ENCODE data around the gene TRERF1.

Gene TRERF1

DNA sequence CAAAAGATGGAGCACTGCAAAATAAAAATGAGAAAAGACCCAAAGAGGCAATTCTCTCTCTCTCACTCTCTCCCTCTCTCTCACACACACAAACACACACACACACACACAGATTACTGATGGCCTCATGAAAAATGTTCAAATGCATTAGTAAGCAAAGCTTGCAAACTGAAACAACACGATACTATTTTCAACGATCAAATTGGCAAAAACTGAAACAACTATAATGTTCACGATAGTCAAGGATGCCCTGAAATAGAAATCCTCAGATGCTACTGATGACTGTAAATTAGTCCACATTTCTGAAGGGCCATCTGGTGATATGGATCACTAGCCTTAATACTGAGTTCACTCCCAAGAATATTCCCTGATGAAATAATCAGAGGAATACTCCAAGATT is 100.8 kb downstream of the TRERF1 start:
- no peak overlapping the region for H3K27ac Mint-ChIP-seq
- no peak overlapping the region for H3K4me3 Mint-ChIP-seq
- intact Hi-C loops (cut with micrococcal nuclease) = no loop called here
- H3K9me3 Mint-ChIP-seq = no peaks in the 10 kb centered on the region
- peaks cover 41% of the 10 kb centered on the region for H3K4me1 Mint-ChIP-seq (ENCODE audit: low read depth)
- H3K36me3 Mint-ChIP-seq (ENCODE audit: low read depth) = peaks cover 73% of the 10 kb centered on the region
- no peaks in the 10 kb centered on the region for H3K27me3 Mint-ChIP-seq

DNA sequence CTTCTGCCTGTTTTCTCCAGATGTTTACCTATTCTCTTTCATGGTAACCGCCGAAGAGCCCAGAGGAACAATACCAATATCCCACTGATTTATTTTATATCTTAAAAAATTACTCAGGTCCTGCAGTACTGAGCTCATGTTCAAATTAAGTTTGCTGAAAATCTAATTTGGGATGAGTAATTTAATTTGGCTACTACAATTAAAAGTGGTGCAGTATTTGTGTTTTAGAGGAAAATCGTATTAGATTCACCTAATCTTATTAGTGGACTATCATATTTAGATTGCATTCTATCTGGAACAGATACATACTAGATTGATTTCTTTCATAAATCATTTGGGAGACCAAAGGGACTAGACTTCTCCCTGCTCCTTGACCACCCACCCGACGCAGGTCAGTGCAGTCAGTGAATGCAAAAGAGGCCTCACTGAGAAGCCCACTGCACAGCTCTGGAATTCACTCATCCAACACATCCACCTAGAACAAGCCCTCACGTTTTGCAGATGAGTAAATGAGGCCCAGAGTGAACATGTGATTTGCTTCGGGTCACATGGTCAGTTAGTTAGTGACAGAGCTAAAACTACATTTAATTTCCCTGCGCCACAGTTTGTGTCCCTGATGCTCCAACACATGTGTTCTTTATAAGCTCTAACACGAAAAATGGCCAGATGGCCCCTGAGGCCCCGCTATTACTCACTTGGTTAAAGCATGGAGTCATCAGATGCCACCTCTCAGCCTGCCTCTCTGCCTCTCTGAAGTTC is 101.8 kb downstream of the TRERF1 start:
- Mint-ChIP-seq H3K4me1 (ENCODE audit: low read depth) (peaks cover 43% of the 10 kb centered on the region), H3K9me3 (no peaks in the 10 kb centered on the region), H3K27me3 (no peaks in the 10 kb centered on the region), H3K4me3 (no peak overlapping the region), H3K27ac (peak overlapping the region; percentile 48), H3K36me3 (ENCODE audit: low read depth) (peaks cover 79% of the 10 kb centered on the region)
- intact Hi-C loops (cut with micrococcal nuclease) = no loop called here

DNA sequence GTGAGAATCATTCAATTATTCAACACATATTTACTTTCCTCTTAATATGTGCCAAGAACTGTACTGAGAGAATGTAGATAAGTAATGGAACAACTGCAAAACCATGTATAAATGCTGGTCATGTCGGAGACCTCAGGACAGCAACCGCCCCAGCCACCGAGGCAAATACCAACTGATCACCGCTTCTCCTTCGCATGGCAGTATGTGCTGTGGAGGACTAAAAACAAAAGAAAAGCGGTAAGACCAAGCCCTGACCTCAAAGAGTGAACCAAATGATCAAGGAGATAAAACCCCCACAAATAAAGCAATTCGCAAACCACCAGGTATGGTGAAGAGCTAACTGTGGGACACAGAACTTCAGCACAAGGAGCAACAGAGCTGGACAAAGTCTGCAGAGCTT is 104.3 kb downstream of the TRERF1 start:
- intact Hi-C loops (cut with micrococcal nuclease) = no loop called here
- Mint-ChIP-seq H3K27ac (no peak overlapping the region), H3K9me3 (no peaks in the 10 kb centered on the region), H3K27me3 (no peaks in the 10 kb centered on the region), H3K4me1 (ENCODE audit: low read depth) (peaks cover 58% of the 10 kb centered on the region), H3K36me3 (ENCODE audit: low read depth) (peaks cover 91% of the 10 kb centered on the region), H3K4me3 (no peak overlapping the region)

GRCh38 chr6:42345696-42346416 is 105.9 kb downstream of the TRERF1 start:
- Mint-ChIP-seq H3K4me3 (no peak overlapping the region), H3K4me1 (ENCODE audit: low read depth) (peaks cover 56% of the 10 kb centered on the region), H3K27me3 (no peaks in the 10 kb centered on the region), H3K27ac (peak overlapping the region; percentile 3), H3K36me3 (ENCODE audit: low read depth) (peaks cover 81% of the 10 kb centered on the region), H3K9me3 (no peaks in the 10 kb centered on the region)
- intact Hi-C loops (cut with micrococcal nuclease) = no loop called here

GRCh38 chr6:42344756-42345155 is 107.0 kb downstream of the TRERF1 start:
- H3K36me3 Mint-ChIP-seq (ENCODE audit: low read depth) = peaks cover 70% of the 10 kb centered on the region
- no peak overlapping the region for H3K27ac Mint-ChIP-seq
- peaks cover 53% of the 10 kb centered on the region for H3K4me1 Mint-ChIP-seq (ENCODE audit: low read depth)
- intact Hi-C loops (cut with micrococcal nuclease) = no loop called here
- H3K27me3 Mint-ChIP-seq = no peaks in the 10 kb centered on the region
- no peaks in the 10 kb centered on the region for H3K9me3 Mint-ChIP-seq
- no peak overlapping the region for H3K4me3 Mint-ChIP-seq

GRCh38 chr6:42341771-42342553 is 109.8 kb downstream of the TRERF1 start:
- Mint-ChIP-seq H3K36me3 (ENCODE audit: low read depth) (peaks cover 65% of the 10 kb centered on the region), H3K4me1 (ENCODE audit: low read depth) (peaks cover 63% of the 10 kb centered on the region), H3K27me3 (no peaks in the 10 kb centered on the region), H3K27ac (no peak overlapping the region), H3K4me3 (no peak overlapping the region), H3K9me3 (no peaks in the 10 kb centered on the region)
- intact Hi-C loops (cut with micrococcal nuclease) = no loop called here

- intact Hi-C loops (cut with micrococcal nuclease) = no loop called here
- Mint-ChIP-seq H3K27me3 (no peaks in the 10 kb centered on the region), H3K4me1 (ENCODE audit: low read depth) (peaks cover 63% of the 10 kb centered on the region), H3K27ac (no peak overlapping the region), H3K9me3 (no peaks in the 10 kb centered on the region), H3K36me3 (ENCODE audit: low read depth) (peaks cover 65% of the 10 kb centered on the region), H3K4me3 (no peak overlapping the region)
Measured at GRCh38 chr6:42341221-42341620, 110.5 kb downstream of the TRERF1 start.

GRCh38 chr6:42340511-42340910 is 111.2 kb downstream of the TRERF1 start:
- intact Hi-C loops (cut with micrococcal nuclease) = no loop called here
- H3K4me1 Mint-ChIP-seq (ENCODE audit: low read depth) = peaks cover 63% of the 10 kb centered on the region
- H3K36me3 Mint-ChIP-seq (ENCODE audit: low read depth) = peaks cover 65% of the 10 kb centered on the region
- H3K9me3 Mint-ChIP-seq = no peaks in the 10 kb centered on the region
- H3K27me3 Mint-ChIP-seq = no peaks in the 10 kb centered on the region
- H3K4me3 Mint-ChIP-seq = no peak overlapping the region
- H3K27ac Mint-ChIP-seq = no peak overlapping the region

DNA sequence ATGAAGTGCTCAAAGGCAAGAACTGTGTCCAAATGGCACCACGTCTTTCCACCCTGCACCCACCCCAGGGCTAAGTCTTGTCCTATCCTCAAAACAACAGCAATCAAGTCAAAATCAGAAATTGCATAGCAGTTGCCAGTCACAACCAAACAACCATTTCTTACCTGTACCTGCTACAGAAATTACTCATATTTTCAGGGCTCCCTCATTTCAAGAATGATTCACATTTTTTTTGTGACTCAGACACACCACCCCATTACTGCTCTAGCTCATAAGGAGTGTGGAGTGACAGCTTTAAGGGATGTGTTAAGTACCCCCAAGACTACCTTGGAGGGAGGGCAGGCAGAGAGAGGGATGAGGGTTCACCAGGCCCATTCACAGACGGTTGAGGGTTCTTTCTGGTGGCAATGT is 111.7 kb downstream of the TRERF1 start:
- intact Hi-C loops (cut with micrococcal nuclease) = no loop called here
- H3K4me3 Mint-ChIP-seq = no peak overlapping the region
- no peak overlapping the region for H3K27ac Mint-ChIP-seq
- no peaks in the 10 kb centered on the region for H3K9me3 Mint-ChIP-seq
- H3K4me1 Mint-ChIP-seq (ENCODE audit: low read depth) = peaks cover 68% of the 10 kb centered on the region
- peaks cover 64% of the 10 kb centered on the region for H3K36me3 Mint-ChIP-seq (ENCODE audit: low read depth)
- H3K27me3 Mint-ChIP-seq = no peaks in the 10 kb centered on the region

DNA sequence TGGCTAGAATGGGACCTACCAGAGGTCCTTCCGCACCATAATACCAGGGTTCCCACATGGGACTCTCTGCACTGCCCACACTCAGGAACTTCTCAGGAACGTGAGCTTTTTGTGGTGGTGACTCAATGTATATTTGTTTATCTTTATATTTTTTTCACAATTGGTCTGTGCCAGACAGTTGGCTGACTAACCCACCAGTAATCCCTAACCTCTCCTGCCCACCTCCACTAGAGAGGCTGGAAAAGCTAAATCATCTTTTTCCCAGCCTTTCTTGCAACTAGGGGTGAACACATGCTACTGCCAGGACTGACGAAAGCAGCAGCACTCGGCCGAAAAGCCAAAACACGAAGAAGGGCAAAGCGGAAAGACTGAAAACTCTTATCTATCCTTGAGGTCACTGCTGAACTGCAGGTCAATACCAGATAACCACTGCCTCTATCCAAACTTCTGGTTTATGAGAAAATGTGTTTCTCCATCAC is 112.9 kb downstream of the TRERF1 start:
- Mint-ChIP-seq H3K4me1 (ENCODE audit: low read depth) (peaks cover 66% of the 10 kb centered on the region), H3K27ac (no peak overlapping the region)

DNA sequence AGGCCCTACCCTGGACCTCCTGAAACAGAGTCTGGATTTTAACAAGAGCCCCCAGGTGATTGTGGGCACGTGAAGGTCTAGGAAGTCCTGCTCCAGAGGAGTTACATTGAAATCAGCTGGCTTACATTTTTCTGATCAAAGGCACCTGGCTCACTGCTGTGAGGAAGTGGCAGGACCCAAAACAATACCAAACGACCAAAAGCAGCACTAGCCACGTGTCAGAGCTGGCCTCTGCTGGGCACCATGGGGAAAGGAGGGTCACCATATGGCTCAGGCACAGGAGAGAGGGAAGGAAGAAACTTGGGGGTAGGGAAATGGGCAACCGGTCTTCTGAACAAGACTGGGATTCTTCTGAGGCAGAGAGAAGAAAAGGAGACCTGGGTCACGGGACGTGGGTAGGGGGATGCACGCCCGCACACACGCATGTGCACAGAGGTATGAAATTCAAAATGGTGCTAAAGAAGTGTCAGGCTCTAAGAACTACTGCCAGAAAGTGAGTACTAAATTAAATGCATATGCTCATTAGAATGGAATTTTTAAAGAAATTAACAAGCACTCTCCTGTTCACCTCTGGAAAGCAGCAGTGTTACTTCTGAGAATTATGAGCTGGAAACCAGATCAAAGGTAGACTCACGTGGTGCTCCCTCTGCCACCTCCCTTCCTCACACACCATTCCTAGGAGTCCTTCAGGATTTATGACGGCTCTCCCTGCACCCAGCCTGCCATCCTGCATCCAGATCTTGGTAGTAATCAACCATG is 113.6 kb downstream of the TRERF1 start:
- Mint-ChIP-seq H3K36me3 (ENCODE audit: low read depth) (peaks cover 48% of the 10 kb centered on the region), H3K9me3 (no peaks in the 10 kb centered on the region), H3K27ac (no peak overlapping the region), H3K4me1 (ENCODE audit: low read depth) (peaks cover 67% of the 10 kb centered on the region), H3K27me3 (no peaks in the 10 kb centered on the region), H3K4me3 (no peak overlapping the region)
- intact Hi-C loops (cut with micrococcal nuclease) = no loop called here

More for the DNA sequence above, 112.9 kb downstream of the TRERF1 start:
- Mint-ChIP-seq H3K36me3 (ENCODE audit: low read depth) (peaks cover 54% of the 10 kb centered on the region), H3K4me3 (no peak overlapping the region), H3K27me3 (no peaks in the 10 kb centered on the region), H3K9me3 (no peaks in the 10 kb centered on the region)
- intact Hi-C loops (cut with micrococcal nuclease) = no loop called here

DNA sequence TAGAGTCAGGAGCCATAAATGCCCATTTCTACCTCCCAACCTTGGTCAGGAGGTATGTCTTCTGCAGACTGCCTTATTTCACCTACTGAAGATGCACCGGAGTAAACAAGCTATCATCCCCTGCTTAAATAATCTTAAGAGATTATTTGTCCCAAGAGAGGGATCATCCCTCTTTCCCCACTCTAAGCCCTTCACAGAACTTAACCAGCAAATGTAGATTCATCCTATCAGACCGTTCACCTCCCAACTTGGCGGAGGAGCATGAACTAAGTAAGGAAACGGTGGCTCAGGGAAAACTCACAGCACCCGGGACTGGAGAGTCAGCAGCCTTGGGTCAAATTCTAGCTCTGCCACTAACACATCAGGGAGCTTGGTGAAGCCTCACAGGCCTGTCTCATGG is 115.3 kb downstream of the TRERF1 start:
- Mint-ChIP-seq H3K4me1 (ENCODE audit: low read depth) (peaks cover 78% of the 10 kb centered on the region), H3K27ac (peak overlapping the region; percentile 41), H3K9me3 (no peaks in the 10 kb centered on the region), H3K27me3 (no peaks in the 10 kb centered on the region), H3K4me3 (no peak overlapping the region), H3K36me3 (ENCODE audit: low read depth) (peaks cover 48% of the 10 kb centered on the region)
- intact Hi-C loops (cut with micrococcal nuclease) = no loop called here

DNA sequence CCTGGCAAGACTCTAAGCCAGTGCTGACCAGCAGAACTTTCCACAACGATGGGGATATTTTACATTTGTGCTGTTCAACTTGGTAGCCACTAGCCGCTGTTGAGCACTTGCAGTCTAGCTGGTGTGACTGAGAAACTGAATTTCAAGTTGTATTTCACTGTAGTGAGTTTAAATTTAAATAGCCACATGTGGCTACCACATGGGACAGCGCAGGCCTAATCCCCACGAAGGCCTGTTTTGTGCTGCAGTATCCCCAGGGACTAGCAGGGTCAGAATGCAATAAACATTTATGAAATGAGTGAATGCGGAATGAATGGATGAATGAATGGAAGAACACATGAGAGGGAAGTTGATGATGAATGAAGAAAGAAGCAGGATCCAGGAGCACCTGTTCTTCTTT is 115.8 kb downstream of the TRERF1 start:
- H3K27ac Mint-ChIP-seq = no peak overlapping the region
- H3K4me1 Mint-ChIP-seq (ENCODE audit: low read depth) = peaks cover 83% of the 10 kb centered on the region
- no peaks in the 10 kb centered on the region for H3K9me3 Mint-ChIP-seq
- H3K27me3 Mint-ChIP-seq = no peaks in the 10 kb centered on the region
- intact Hi-C loops (cut with micrococcal nuclease) = no loop called here
- no peak overlapping the region for H3K4me3 Mint-ChIP-seq
- H3K36me3 Mint-ChIP-seq (ENCODE audit: low read depth) = peaks cover 54% of the 10 kb centered on the region

Data from dendritic cell treated with granulocyte-macrophage colony-stimulating factor and Interleukin-4, amounts not matched to agents 40 ng/mL and 50 ng/mL, for 4 days (primary cell).